HG03139 (cell line): ENCODE results near the gene METTL17.
"Not testable (repeated sequence)": the region's sequence is repeated elsewhere in the genome, so short reads cannot be mapped to it uniquely, and the experiment has no call there.

Experiments used
- ATAC-seq: cut with Tn5 transposase; IDR thresholded peaks from one replicate; pipeline ENCODE4 v1.9.1; 2021; ENCODE audit not compliant: unreplicated experiment

Gene METTL17

GRCh38 chr14:20989787-20990600, at the start of gene METTL17:
METTL17 (plus strand) TSS chr14:20989980; CDS start chr14:20990003, 23 bp downstream.
- peak; percentile 90 for ATAC-seq

- not testable (repeated sequence) for ATAC-seq
Measured at GRCh38 chr14:20945146-20945545, 44.6 kb upstream of the METTL17 start.

- ATAC-seq: not testable (repeated sequence)
Measured at GRCh38 chr14:20946707-20947106, 43.1 kb upstream of the METTL17 start.

- not testable (repeated sequence) for ATAC-seq
Measured at GRCh38 chr14:20954736-20955537, 34.8 kb upstream of the METTL17 start, which contains the start of gene RNASE2. RNASE2 (plus strand) TSS chr14:20955487; CDS start chr14:20955772, 285 bp downstream.

GRCh38 chr14:20955538-20955873, 34.3 kb upstream of the METTL17 start:
- not testable (repeated sequence) for ATAC-seq

GRCh38 chr14:20956376-20956976, 33.3 kb upstream of the METTL17 start:
- ATAC-seq: no peak

GRCh38 chr14:20958946-20959345, 30.8 kb upstream of the METTL17 start:
- ATAC-seq: not testable (repeated sequence)

GRCh38 chr14:20969336-20969735, 20.4 kb upstream of the METTL17 start:
- no peak for ATAC-seq

GRCh38 chr14:20970647-20970982, 19.2 kb upstream of the METTL17 start:
- ATAC-seq: peak; percentile 7

GRCh38 chr14:20970983-20971704, 18.6 kb upstream of the METTL17 start:
- peak; percentile 86 for ATAC-seq

- no peak for ATAC-seq
Measured at GRCh38 chr14:20971705-20972021, 18.1 kb upstream of the METTL17 start.

- no peak for ATAC-seq
Measured at GRCh38 chr14:20973501-20973900, 16.3 kb upstream of the METTL17 start.

- no peak for ATAC-seq
Measured at GRCh38 chr14:20976291-20976690, 13.5 kb upstream of the METTL17 start.

- no peak for ATAC-seq
Measured at GRCh38 chr14:20978687-20979086, 11.1 kb upstream of the METTL17 start.

- ATAC-seq: no peak
Measured at GRCh38 chr14:20980906-20981305, 8.9 kb upstream of the METTL17 start.

GRCh38 chr14:20982646-20983369, 7.0 kb upstream of the METTL17 start:
- ATAC-seq: no peak

- ATAC-seq: not testable (repeated sequence)
Measured at GRCh38 chr14:20985650-20986049, 4.1 kb upstream of the METTL17 start.

- ATAC-seq: no peak
Measured at GRCh38 chr14:20986811-20987210, 3.0 kb upstream of the METTL17 start.

- no peak for ATAC-seq
Measured at GRCh38 chr14:20988717-20989470, 886 bp upstream of the METTL17 start.

GRCh38 chr14:20989471-20989786, 351 bp upstream of the METTL17 start:
- no peak for ATAC-seq
